ENCODE results near the gene XXYLT1. TPM values are rescaled to one million over a fixed set of nuclear protein-coding genes. Genes with fewer than 3 reads are reported as not detected.

The XXYLT1 gene
- total and polyA plus RNA-seq, 10 donors = 2.7 to 22.3 (median 9.5) TPM

- H3K27me3 ChIP-seq (replicated peaks in 1 of 7) = no peaks in the 10 kb centered on the region
- intact Hi-C loops (cut with DNase I; ENCODE audit: low total_unique reads) = loop anchor here (5.0 to 10.0 kb wide), 2 partner anchors 265 to 577 kb away; no protein-coding TSS in a partner anchor
- peaks cover 0 to 18% (median 0%) of the 10 kb centered on the region in 6 donors for H3K36me3 ChIP-seq
- H3K4me1 ChIP-seq = peaks cover 11 to 62% (median 33%) of the 10 kb centered on the region in 6 donors
- H3K27ac ChIP-seq = peak overlapping the region; percentile 83 to 96 (median 93)
- peak in 1 of 3 donors; percentile 18 for TF ChIP-seq POLR2A (IDR thresholded peaks at IDR 0.05)
- peak; percentile 81 to 90 (median 88) for TF ChIP-seq POLR2AphosphoS5 (IDR thresholded peaks at IDR 0.05)
- TF ChIP-seq CTCF (IDR thresholded peaks at IDR 0.05 in 8 of 11, conservative IDR thresholded peaks at IDR 0.05 in 3 of 11) = peak in 7 of 11 experiments; percentile 56 to 97 (median 85)
- DNase-seq = peak; percentile 97
- H3K9me3 ChIP-seq = no peaks in the 10 kb centered on the region
- peak overlapping the region; percentile 54 to 88 (median 60) for H3K4me3 ChIP-seq
- WGBS, 5 donors = 2 to 6% (median 3%) methylated on average over 46 to 82 of the region's 82 CpGs
These were observed 11.3 kb downstream of the XXYLT1 start for GRCh38 chr3:195259475-195260279.

GRCh38 chr3:195259154-195259474 lies 11.8 kb downstream of the XXYLT1 start:
- H3K4me3 ChIP-seq = peak overlapping the region in 7 of 8 donors; percentile 54 to 88 (median 62)
- no peaks in the 10 kb centered on the region for H3K9me3 ChIP-seq
- intact Hi-C loops (cut with DNase I; ENCODE audit: low total_unique reads) = loop anchor here (10.0 kb wide), 1 partner anchor 264 kb away; no protein-coding TSS in a partner anchor
- 47 to 67% (median 50%) methylated on average over 7 of the region's 7 CpGs for WGBS, 5 donors
- no peak for DNase-seq
- peaks cover 11 to 56% (median 33%) of the 10 kb centered on the region in 6 donors for H3K4me1 ChIP-seq
- H3K36me3 ChIP-seq = peaks cover 0 to 21% (median 0%) of the 10 kb centered on the region in 6 donors
- TF ChIP-seq POLR2A (IDR thresholded peaks at IDR 0.05) (no peak), POLR2AphosphoS5 (IDR thresholded peaks at IDR 0.05) (no peak), CTCF (IDR thresholded peaks at IDR 0.05 in 8 of 11, conservative IDR thresholded peaks at IDR 0.05 in 3 of 11) (no peak)
- peak overlapping the region; percentile 83 to 96 (median 93) for H3K27ac ChIP-seq
- no peaks in the 10 kb centered on the region for H3K27me3 ChIP-seq (replicated peaks in 1 of 7)

GRCh38 chr3:195258449-195259153 lies 12.4 kb downstream of the XXYLT1 start:
- H3K4me1 ChIP-seq = peaks cover 11 to 51% (median 33%) of the 10 kb centered on the region in 6 donors
- H3K27ac ChIP-seq = peak overlapping the region in 7 of 8 donors; percentile 83 to 96 (median 94)
- intact Hi-C loops (cut with DNase I; ENCODE audit: low total_unique reads) = loop anchor here (10.0 kb wide), 1 partner anchor 264 kb away; no protein-coding TSS in a partner anchor
- peak; percentile 79 for DNase-seq
- H3K36me3 ChIP-seq = peaks cover 0 to 21% (median 0%) of the 10 kb centered on the region in 6 donors
- no peaks in the 10 kb centered on the region for H3K27me3 ChIP-seq (replicated peaks in 1 of 7)
- H3K4me3 ChIP-seq = peak overlapping the region in 1 of 8 donors; percentile 88
- H3K9me3 ChIP-seq = no peaks in the 10 kb centered on the region
- WGBS, 5 donors = 62 to 77% (median 67%) methylated on average over 14 of the region's 14 CpGs
- no peak for TF ChIP-seq POLR2AphosphoS5 (IDR thresholded peaks at IDR 0.05)

DNA sequence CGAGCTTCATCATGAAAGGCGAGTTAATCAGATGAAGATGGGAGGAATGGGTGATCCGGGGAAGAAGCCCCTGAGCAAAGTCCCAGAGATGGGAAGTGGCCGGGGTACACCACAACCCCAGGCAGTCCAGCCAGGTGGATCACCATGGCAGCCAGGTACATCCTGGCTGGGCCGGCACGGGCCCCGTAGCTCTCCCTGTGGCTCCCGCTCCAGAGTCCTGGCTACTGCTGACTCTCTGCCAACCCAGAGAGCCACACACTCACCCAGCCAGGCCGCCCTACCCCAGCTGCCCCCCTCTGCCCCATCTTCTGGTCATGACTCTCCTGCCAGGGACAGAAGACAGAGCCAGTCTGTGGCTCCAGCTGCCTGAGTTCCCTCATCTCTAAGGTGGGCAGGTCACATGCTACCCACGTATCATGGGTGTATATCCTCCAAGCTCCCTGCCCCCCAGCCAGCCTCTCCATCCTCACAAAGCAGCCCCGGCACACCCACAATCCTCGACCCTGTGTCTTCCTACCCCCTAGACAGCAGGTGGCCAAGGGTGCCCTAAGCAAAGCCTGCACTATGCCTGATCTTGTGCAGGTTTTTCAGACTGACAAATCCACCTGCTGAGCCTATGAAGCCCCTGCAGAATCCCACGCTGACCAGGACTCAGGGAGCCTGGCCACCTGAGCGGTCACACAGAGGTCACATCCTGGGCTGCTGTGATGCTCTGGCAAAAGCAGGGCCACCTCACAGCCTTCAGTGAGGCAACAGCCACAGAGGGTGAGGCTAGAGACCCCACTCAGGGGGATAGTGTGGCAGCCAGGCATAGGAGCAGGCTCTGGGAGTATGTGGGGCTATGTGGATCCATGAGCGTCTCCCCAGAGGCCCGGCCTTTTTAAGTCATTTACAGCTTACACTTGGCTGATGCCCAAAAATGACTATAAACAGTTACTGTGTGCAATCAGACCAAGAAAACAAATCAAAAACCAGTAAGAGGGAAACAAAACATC lies 13.2 kb downstream of the XXYLT1 start:
- peaks cover 0 to 21% (median 0%) of the 10 kb centered on the region in 6 donors for H3K36me3 ChIP-seq
- H3K4me3 ChIP-seq = no peak overlapping the region
- TF ChIP-seq POLR2A (IDR thresholded peaks at IDR 0.05) (no peak), POLR2AphosphoS5 (IDR thresholded peaks at IDR 0.05) (no peak), CTCF (IDR thresholded peaks at IDR 0.05 in 8 of 11, conservative IDR thresholded peaks at IDR 0.05 in 3 of 11) (no peak)
- H3K27ac ChIP-seq = peak overlapping the region in 5 of 8 donors; percentile 83 to 96 (median 94)
- DNase-seq = peak; percentile 75
- H3K27me3 ChIP-seq (replicated peaks in 1 of 7) = no peaks in the 10 kb centered on the region
- H3K4me1 ChIP-seq = peaks cover 11 to 44% (median 29%) of the 10 kb centered on the region in 6 donors
- intact Hi-C loops (cut with DNase I; ENCODE audit: low total_unique reads) = loop anchor here (10.0 kb wide), 1 partner anchor 263 kb away; no protein-coding TSS in a partner anchor
- 87 to 94% (median 90%) methylated on average over 15 to 16 of the region's 16 CpGs for WGBS, 5 donors
- no peaks in the 10 kb centered on the region for H3K9me3 ChIP-seq

Measured in spleen (tissue), 11 donors.